ENCODE data around the gene CASZ1. TPM values are rescaled to one million over a fixed set of nuclear protein-coding genes. Genes with fewer than 3 reads are reported as not detected.

Gene CASZ1
- total RNA-seq, 1 donor from 2014 or later, result 23.6 TPM

- TF ChIP-seq CTCF (IDR thresholded peaks at IDR 0.05; ENCODE audit: unreplicated experiment), result no peak
- Mint-ChIP-seq H3K27ac (peak overlapping the region; percentile 27), H3K4me3 (ENCODE audit: low read depth) (no peak overlapping the region), H3K36me3 (ENCODE audit: insufficient read depth) (no peaks in the 10 kb centered on the region), H3K27me3 (peaks cover 25% of the 10 kb centered on the region), H3K4me1 (ENCODE audit: low read depth) (peaks cover 4% of the 10 kb centered on the region), H3K9me3 (ENCODE audit: low read depth) (no peaks in the 10 kb centered on the region)
- no peak for DNase-seq (ENCODE audit: low spot score, unreplicated experiment)
These were observed 36.3 kb upstream of the CASZ1 start for GRCh38 chr1:10832703-10833102.

GRCh38 chr1:10830961-10831668 is 34.7 kb upstream of the CASZ1 start:
- DNase-seq (ENCODE audit: low spot score, unreplicated experiment), result no peak
- no peaks in the 10 kb centered on the region for H3K9me3 Mint-ChIP-seq (ENCODE audit: low read depth)
- H3K27ac Mint-ChIP-seq, result no peak overlapping the region
- no peak for TF ChIP-seq CTCF (IDR thresholded peaks at IDR 0.05; ENCODE audit: unreplicated experiment)
- peaks cover 4% of the 10 kb centered on the region for H3K4me1 Mint-ChIP-seq (ENCODE audit: low read depth)
- peaks cover 33% of the 10 kb centered on the region for H3K27me3 Mint-ChIP-seq
- no peak overlapping the region for H3K4me3 Mint-ChIP-seq (ENCODE audit: low read depth)
- no peaks in the 10 kb centered on the region for H3K36me3 Mint-ChIP-seq (ENCODE audit: insufficient read depth)

- no peak for TF ChIP-seq CTCF (IDR thresholded peaks at IDR 0.05; ENCODE audit: unreplicated experiment)
These were observed 33.6 kb upstream of the CASZ1 start for GRCh38 chr1:10829965-10830515.

GRCh38 chr1:10829067-10829818 is 32.8 kb upstream of the CASZ1 start:
- no peak for DNase-seq (ENCODE audit: low spot score, unreplicated experiment)
- no peaks in the 10 kb centered on the region for H3K36me3 Mint-ChIP-seq (ENCODE audit: insufficient read depth)
- H3K27ac Mint-ChIP-seq, result no peak overlapping the region
- no peaks in the 10 kb centered on the region for H3K9me3 Mint-ChIP-seq (ENCODE audit: low read depth)
- peaks cover 4% of the 10 kb centered on the region for H3K4me1 Mint-ChIP-seq (ENCODE audit: low read depth)
- TF ChIP-seq CTCF (IDR thresholded peaks at IDR 0.05; ENCODE audit: unreplicated experiment), result no peak
- no peak overlapping the region for H3K4me3 Mint-ChIP-seq (ENCODE audit: low read depth)
- H3K27me3 Mint-ChIP-seq, result peaks cover 33% of the 10 kb centered on the region

More at GRCh38 chr1:10829965-10830515, 33.6 kb upstream of the CASZ1 start:
- Mint-ChIP-seq H3K27me3 (peaks cover 33% of the 10 kb centered on the region), H3K4me1 (ENCODE audit: low read depth) (peaks cover 4% of the 10 kb centered on the region), H3K9me3 (ENCODE audit: low read depth) (no peaks in the 10 kb centered on the region), H3K4me3 (ENCODE audit: low read depth) (no peak overlapping the region), H3K36me3 (ENCODE audit: insufficient read depth) (no peaks in the 10 kb centered on the region), H3K27ac (no peak overlapping the region)
- no peak for DNase-seq (ENCODE audit: low spot score, unreplicated experiment)
